ENCODE measurements around the gene MSRB2.

MSRB2 gene

DNA sequence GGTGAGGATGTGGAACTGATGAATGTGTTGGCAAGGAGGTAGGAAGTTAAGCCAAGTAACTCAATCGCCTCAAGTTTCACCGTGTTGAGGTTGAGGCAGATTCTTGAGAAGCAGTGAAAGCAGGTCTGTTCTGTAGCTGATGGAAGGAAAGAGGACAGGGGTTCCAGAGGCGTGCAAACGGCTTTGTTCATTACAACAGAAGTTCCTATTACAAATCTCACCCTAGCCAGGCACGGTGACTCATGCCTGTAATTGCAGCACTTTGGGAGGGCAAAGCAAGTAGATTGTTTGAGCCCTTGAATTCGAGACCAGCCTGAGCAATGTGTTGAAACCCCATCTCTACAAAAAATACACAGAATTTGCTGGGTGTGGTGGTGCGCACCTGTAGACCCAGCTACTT, 59.8 kb downstream of the MSRB2 start:
- Histone ChIP-seq H4K91ac (ENCODE audit: low read length) (no peak overlapping the region), H3K4me1 (ENCODE audit: control insufficient read depth, insufficient read depth, low read depth, low read length) (peaks cover 6% of the 10 kb centered on the region), H3K23ac (ENCODE audit: low read length in 2 of 2) (no peak overlapping the region), H3K14ac (ENCODE audit: low read length in 2 of 2) (no peak overlapping the region), H3K4me3 (ENCODE audit: insufficient read depth in 1 of 2, low read depth in 1 of 2, low read length in 2 of 2) (no peak overlapping the region), H2BK5ac (ENCODE audit: low read depth, low read length, poor library complexity, severe bottlenecking) (no peak overlapping the region), H3K4ac (ENCODE audit: low read depth in 1 of 2, low read length in 2 of 2) (no peak overlapping the region), H3K9ac (ENCODE audit: low read length) (no peak overlapping the region), H4K8ac (ENCODE audit: low read length) (no peak overlapping the region), H3K18ac (ENCODE audit: low read depth in 1 of 2, low read length in 2 of 2) (no peak overlapping the region), H3K27ac (ENCODE audit: low read length, poor library complexity, severe bottlenecking) (no peak overlapping the region), H3K27me3 (ENCODE audit: control insufficient read depth in 1 of 2, insufficient read depth in 1 of 2, low read length in 2 of 2) (peaks cover 7 to 27% of the 10 kb centered on the region in 2 experiments), H2BK12ac (ENCODE audit: low read length in 2 of 2) (no peak overlapping the region), H2BK120ac (ENCODE audit: low read depth, low read length) (no peak overlapping the region), H2AFZ (ENCODE audit: low read depth, low read length) (no peak overlapping the region), H3K9me3 (ENCODE audit: control insufficient read depth, low read length) (no peaks in the 10 kb centered on the region), H3K4me2 (ENCODE audit: low read length, poor library complexity, severe bottlenecking) (no peak overlapping the region), H3K36me3 (ENCODE audit: control insufficient read depth in 1 of 2, insufficient read depth in 2 of 2, low read depth in 1 of 2, low read length in 2 of 2) (no peaks in the 10 kb centered on the region), H2AK5ac (ENCODE audit: low read length, severe bottlenecking) (no peak overlapping the region), H2BK15ac (ENCODE audit: low read depth, poor library complexity, severe bottlenecking) (no peak overlapping the region), H3K79me1 (replicated peaks; ENCODE audit: low read length, poor library complexity, severe bottlenecking) (no peaks in the 10 kb centered on the region)
- 78% methylated on average over 6 of the region's 7 CpGs for WGBS
- DNase-seq: no peak

GRCh38 chr10:23156447-23157150, 61.2 kb downstream of the MSRB2 start:
- no peak overlapping the region for H2AFZ ChIP-seq (ENCODE audit: low read depth, low read length)
- no peak overlapping the region for H3K14ac ChIP-seq (ENCODE audit: low read length in 2 of 2)
- H3K9me3 ChIP-seq (ENCODE audit: control insufficient read depth, low read length): no peaks in the 10 kb centered on the region
- H4K8ac ChIP-seq (ENCODE audit: low read length): no peak overlapping the region
- WGBS: 86% methylated on average over 6 of the region's 10 CpGs
- H3K4me1 ChIP-seq (ENCODE audit: control insufficient read depth, insufficient read depth, low read depth, low read length): peaks cover 6% of the 10 kb centered on the region
- no peaks in the 10 kb centered on the region for H3K36me3 ChIP-seq (ENCODE audit: control insufficient read depth in 1 of 2, insufficient read depth in 2 of 2, low read depth in 1 of 2, low read length in 2 of 2)
- H3K18ac ChIP-seq (ENCODE audit: low read depth in 1 of 2, low read length in 2 of 2): no peak overlapping the region
- H2BK120ac ChIP-seq (ENCODE audit: low read depth, low read length): no peak overlapping the region
- no peak overlapping the region for H3K4me3 ChIP-seq (ENCODE audit: insufficient read depth in 1 of 2, low read depth in 1 of 2, low read length in 2 of 2)
- H3K4ac ChIP-seq (ENCODE audit: low read depth in 1 of 2, low read length in 2 of 2): no peak overlapping the region
- H3K23ac ChIP-seq (ENCODE audit: low read length in 2 of 2): no peak overlapping the region
- H2BK15ac ChIP-seq (ENCODE audit: low read depth, poor library complexity, severe bottlenecking): no peak overlapping the region
- H3K27ac ChIP-seq (ENCODE audit: low read length, poor library complexity, severe bottlenecking): no peak overlapping the region
- H3K9ac ChIP-seq (ENCODE audit: low read length): no peak overlapping the region
- no peak overlapping the region for H2AK5ac ChIP-seq (ENCODE audit: low read length, severe bottlenecking)
- no peak overlapping the region for H4K91ac ChIP-seq (ENCODE audit: low read length)
- no peak overlapping the region for H3K4me2 ChIP-seq (ENCODE audit: low read length, poor library complexity, severe bottlenecking)
- H3K79me1 ChIP-seq (replicated peaks; ENCODE audit: low read length, poor library complexity, severe bottlenecking): no peaks in the 10 kb centered on the region
- peaks cover 13 to 41% of the 10 kb centered on the region in 2 experiments for H3K27me3 ChIP-seq (ENCODE audit: control insufficient read depth in 1 of 2, insufficient read depth in 1 of 2, low read length in 2 of 2)
- no peak overlapping the region for H2BK5ac ChIP-seq (ENCODE audit: low read depth, low read length, poor library complexity, severe bottlenecking)
- no peak for DNase-seq
- no peak overlapping the region for H2BK12ac ChIP-seq (ENCODE audit: low read length in 2 of 2)

GRCh38 chr10:23157239-23157681, 61.9 kb downstream of the MSRB2 start:
- H4K8ac ChIP-seq (ENCODE audit: low read length): no peak overlapping the region
- H3K4ac ChIP-seq (ENCODE audit: low read depth in 1 of 2, low read length in 2 of 2): no peak overlapping the region
- no peak overlapping the region for H3K4me3 ChIP-seq (ENCODE audit: insufficient read depth in 1 of 2, low read depth in 1 of 2, low read length in 2 of 2)
- H2BK15ac ChIP-seq (ENCODE audit: low read depth, poor library complexity, severe bottlenecking): no peak overlapping the region
- H3K23ac ChIP-seq (ENCODE audit: low read length in 2 of 2): no peak overlapping the region
- H3K4me1 ChIP-seq (ENCODE audit: control insufficient read depth, insufficient read depth, low read depth, low read length): peaks cover 6% of the 10 kb centered on the region
- no peak overlapping the region for H2BK12ac ChIP-seq (ENCODE audit: low read length in 2 of 2)
- no peak overlapping the region for H3K4me2 ChIP-seq (ENCODE audit: low read length, poor library complexity, severe bottlenecking)
- no peak overlapping the region for H2AK5ac ChIP-seq (ENCODE audit: low read length, severe bottlenecking)
- H3K27me3 ChIP-seq (ENCODE audit: control insufficient read depth in 1 of 2, insufficient read depth in 1 of 2, low read length in 2 of 2): peaks cover 13 to 46% of the 10 kb centered on the region in 2 experiments
- no peak overlapping the region for H2AFZ ChIP-seq (ENCODE audit: low read depth, low read length)
- no peak overlapping the region for H2BK120ac ChIP-seq (ENCODE audit: low read depth, low read length)
- H3K27ac ChIP-seq (ENCODE audit: low read length, poor library complexity, severe bottlenecking): no peak overlapping the region
- H3K9ac ChIP-seq (ENCODE audit: low read length): no peak overlapping the region
- DNase-seq: no peak
- no peaks in the 10 kb centered on the region for H3K9me3 ChIP-seq (ENCODE audit: control insufficient read depth, low read length)
- 66% methylated on average over 14 of the region's 14 CpGs for WGBS
- no peak overlapping the region for H2BK5ac ChIP-seq (ENCODE audit: low read depth, low read length, poor library complexity, severe bottlenecking)
- H3K79me1 ChIP-seq (replicated peaks; ENCODE audit: low read length, poor library complexity, severe bottlenecking): no peaks in the 10 kb centered on the region
- no peak overlapping the region for H3K18ac ChIP-seq (ENCODE audit: low read depth in 1 of 2, low read length in 2 of 2)
- H3K14ac ChIP-seq (ENCODE audit: low read length in 2 of 2): no peak overlapping the region
- H3K36me3 ChIP-seq (ENCODE audit: control insufficient read depth in 1 of 2, insufficient read depth in 2 of 2, low read depth in 1 of 2, low read length in 2 of 2): no peaks in the 10 kb centered on the region
- no peak overlapping the region for H4K91ac ChIP-seq (ENCODE audit: low read length)

GRCh38 chr10:23157691-23158369, 62.5 kb downstream of the MSRB2 start:
- no peaks in the 10 kb centered on the region for H3K9me3 ChIP-seq (ENCODE audit: control insufficient read depth, low read length)
- no peak overlapping the region for H3K23ac ChIP-seq (ENCODE audit: low read length in 2 of 2)
- H3K4me1 ChIP-seq (ENCODE audit: control insufficient read depth, insufficient read depth, low read depth, low read length): peaks cover 6% of the 10 kb centered on the region
- H3K4ac ChIP-seq (ENCODE audit: low read depth in 1 of 2, low read length in 2 of 2): no peak overlapping the region
- H2BK120ac ChIP-seq (ENCODE audit: low read depth, low read length): no peak overlapping the region
- H3K36me3 ChIP-seq (ENCODE audit: control insufficient read depth in 1 of 2, insufficient read depth in 2 of 2, low read depth in 1 of 2, low read length in 2 of 2): no peaks in the 10 kb centered on the region
- H4K8ac ChIP-seq (ENCODE audit: low read length): no peak overlapping the region
- H2BK15ac ChIP-seq (ENCODE audit: low read depth, poor library complexity, severe bottlenecking): no peak overlapping the region
- H3K4me2 ChIP-seq (ENCODE audit: low read length, poor library complexity, severe bottlenecking): no peak overlapping the region
- 36% methylated on average over 4 of the region's 12 CpGs for WGBS
- no peak overlapping the region for H2AK5ac ChIP-seq (ENCODE audit: low read length, severe bottlenecking)
- H3K27me3 ChIP-seq (ENCODE audit: control insufficient read depth in 1 of 2, insufficient read depth in 1 of 2, low read length in 2 of 2): peaks cover 13 to 46% of the 10 kb centered on the region in 2 experiments
- H3K79me1 ChIP-seq (replicated peaks; ENCODE audit: low read length, poor library complexity, severe bottlenecking): no peaks in the 10 kb centered on the region
- H3K4me3 ChIP-seq (ENCODE audit: insufficient read depth in 1 of 2, low read depth in 1 of 2, low read length in 2 of 2): no peak overlapping the region
- H4K91ac ChIP-seq (ENCODE audit: low read length): no peak overlapping the region
- no peak overlapping the region for H2BK12ac ChIP-seq (ENCODE audit: low read length in 2 of 2)
- H3K27ac ChIP-seq (ENCODE audit: low read length, poor library complexity, severe bottlenecking): no peak overlapping the region
- no peak overlapping the region for H3K18ac ChIP-seq (ENCODE audit: low read depth in 1 of 2, low read length in 2 of 2)
- no peak overlapping the region for H2BK5ac ChIP-seq (ENCODE audit: low read depth, low read length, poor library complexity, severe bottlenecking)
- H3K9ac ChIP-seq (ENCODE audit: low read length): no peak overlapping the region
- H3K14ac ChIP-seq (ENCODE audit: low read length in 2 of 2): no peak overlapping the region
- DNase-seq: peak; percentile 63
- no peak overlapping the region for H2AFZ ChIP-seq (ENCODE audit: low read depth, low read length)
